ENCODE data around the gene GYS2. TPM values are rescaled to one million over a fixed set of nuclear protein-coding genes. Genes with fewer than 3 reads are reported as not detected.
A peak's percentile ranks its signal among the peaks of the same experiment; 100 is the strongest.

Gene GYS2
- total RNA-seq, 1 donor from 2014 or later: not detected

- Histone ChIP-seq H3K27me3 (no peaks in the 10 kb centered on the region), H3K9me3 (no peaks in the 10 kb centered on the region), H3K4me3 (no peak overlapping the region), H3K4me1 (no peaks in the 10 kb centered on the region), H3K27ac (no peak overlapping the region), H3K36me3 (peaks cover 10 to 38% of the 10 kb centered on the region in 2 donors)
- intact Hi-C loops (cut with DNase I): no loop called here
- TF ChIP-seq CTCF (IDR thresholded peaks at IDR 0.05): no peak
- DNase-seq (ENCODE audit: low spot score in 2 of 2): no peak
Observed at GRCh38 chr12:21518451-21518850, 86.2 kb downstream of the GYS2 start.

- peaks cover 19 to 59% of the 10 kb centered on the region in 2 donors for H3K36me3 ChIP-seq
- no peak overlapping the region for H3K27ac ChIP-seq
- H3K4me3 ChIP-seq: no peak overlapping the region
- no peak for DNase-seq (ENCODE audit: low spot score in 2 of 2)
- intact Hi-C loops (cut with DNase I): no loop called here
- no peaks in the 10 kb centered on the region for H3K27me3 ChIP-seq
- H3K9me3 ChIP-seq: no peaks in the 10 kb centered on the region
- no peaks in the 10 kb centered on the region for H3K4me1 ChIP-seq
- no peak for TF ChIP-seq CTCF (IDR thresholded peaks at IDR 0.05)
Observed at GRCh38 chr12:21516281-21516680, 88.4 kb downstream of the GYS2 start.

GRCh38 chr12:21509768-21510167 is 94.9 kb downstream of the GYS2 start:
- no peaks in the 10 kb centered on the region for H3K4me1 ChIP-seq
- TF ChIP-seq CTCF (IDR thresholded peaks at IDR 0.05): no peak
- no peaks in the 10 kb centered on the region for H3K27me3 ChIP-seq
- no peak for DNase-seq (ENCODE audit: low spot score in 2 of 2)
- H3K4me3 ChIP-seq: no peak overlapping the region
- intact Hi-C loops (cut with DNase I): loop anchor here (10.0 kb wide), 1 partner anchor 1115 kb away; the partner anchor contains the start of gene ETNK1
- H3K9me3 ChIP-seq: no peaks in the 10 kb centered on the region
- peaks cover 19 to 55% of the 10 kb centered on the region in 2 donors for H3K36me3 ChIP-seq
- H3K27ac ChIP-seq: no peak overlapping the region

GRCh38 chr12:21507849-21508248 is 96.8 kb downstream of the GYS2 start:
- Histone ChIP-seq H3K36me3 (peaks cover 10 to 38% of the 10 kb centered on the region in 2 donors), H3K27ac (no peak overlapping the region), H3K4me3 (no peak overlapping the region), H3K9me3 (no peaks in the 10 kb centered on the region), H3K27me3 (no peaks in the 10 kb centered on the region), H3K4me1 (peaks cover 0 to 9% of the 10 kb centered on the region in 2 donors)
- intact Hi-C loops (cut with DNase I): loop anchor here (10.0 kb wide), 1 partner anchor 1117 kb away; the partner anchor contains the start of gene ETNK1
- DNase-seq (ENCODE audit: low spot score in 2 of 2): no peak
- no peak for TF ChIP-seq CTCF (IDR thresholded peaks at IDR 0.05)

GRCh38 chr12:21505888-21506287 is 98.8 kb downstream of the GYS2 start:
- intact Hi-C loops (cut with DNase I): loop anchor here (10.0 kb wide), 1 partner anchor 1119 kb away; the partner anchor contains the start of gene ETNK1
- H3K27ac ChIP-seq: no peak overlapping the region
- peaks cover 6 to 20% of the 10 kb centered on the region in 2 donors for H3K36me3 ChIP-seq
- no peaks in the 10 kb centered on the region for H3K27me3 ChIP-seq
- TF ChIP-seq CTCF (IDR thresholded peaks at IDR 0.05): no peak
- no peak overlapping the region for H3K4me3 ChIP-seq
- no peaks in the 10 kb centered on the region for H3K9me3 ChIP-seq
- peaks cover 0 to 15% of the 10 kb centered on the region in 2 donors for H3K4me1 ChIP-seq
- DNase-seq (ENCODE audit: low spot score in 2 of 2): no peak

GRCh38 chr12:21502872-21503271 is 101.8 kb downstream of the GYS2 start:
- DNase-seq (ENCODE audit: low spot score in 2 of 2): no peak
- Histone ChIP-seq H3K4me3 (peak overlapping the region in 1 of 2 donors; percentile 99), H3K4me1 (peaks cover 0 to 25% of the 10 kb centered on the region in 2 donors), H3K27me3 (no peaks in the 10 kb centered on the region), H3K36me3 (peaks cover 4 to 14% of the 10 kb centered on the region in 2 donors), H3K27ac (no peak overlapping the region), H3K9me3 (no peaks in the 10 kb centered on the region)
- TF ChIP-seq CTCF (IDR thresholded peaks at IDR 0.05): no peak
- intact Hi-C loops (cut with DNase I): loop anchor here (5.0 to 10.0 kb wide), 3 partner anchors 66 to 1122 kb away; partner anchors contain the start of genes ETNK1 and PYROXD1

Measured in ascending aorta (tissue), 2 donors.